ENCODE data around the gene WT1. TPM values are rescaled to one million over a fixed set of nuclear protein-coding genes. Genes with fewer than 3 reads are reported as not detected.

Gene WT1
- total and polyA plus RNA-seq, 9 donors = 28.2 to 171 (median 73.8) TPM

DNA sequence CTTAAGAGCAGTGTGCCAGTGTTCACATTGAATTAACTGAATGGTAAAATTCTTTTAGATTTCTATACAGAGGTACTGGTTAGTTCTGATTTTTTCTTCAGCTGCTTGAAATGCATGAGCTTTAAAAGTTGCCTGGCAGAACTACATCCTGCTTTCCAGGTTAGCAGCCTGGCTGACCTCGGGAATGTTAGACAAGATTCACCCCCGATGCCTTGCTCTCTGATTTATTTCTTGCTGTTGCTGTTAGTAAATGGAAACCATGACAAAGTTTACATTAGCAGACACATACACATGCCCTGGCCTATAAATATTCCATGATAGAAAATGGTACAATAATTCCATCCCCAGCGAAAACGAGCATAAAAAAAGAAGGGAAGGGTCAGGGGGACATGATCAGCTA lies 47.0 kb downstream of the WT1 start:
- Histone ChIP-seq H3K36me3 (no peaks in the 10 kb centered on the region), H3K4me1 (ENCODE audit: insufficient read depth) (no peaks in the 10 kb centered on the region), H3K27ac (no peak overlapping the region), H3K27me3 (no peaks in the 10 kb centered on the region), H3K4me3 (no peak overlapping the region), H3K9me3 (no peaks in the 10 kb centered on the region)
- TF ChIP-seq, protein P1, sequence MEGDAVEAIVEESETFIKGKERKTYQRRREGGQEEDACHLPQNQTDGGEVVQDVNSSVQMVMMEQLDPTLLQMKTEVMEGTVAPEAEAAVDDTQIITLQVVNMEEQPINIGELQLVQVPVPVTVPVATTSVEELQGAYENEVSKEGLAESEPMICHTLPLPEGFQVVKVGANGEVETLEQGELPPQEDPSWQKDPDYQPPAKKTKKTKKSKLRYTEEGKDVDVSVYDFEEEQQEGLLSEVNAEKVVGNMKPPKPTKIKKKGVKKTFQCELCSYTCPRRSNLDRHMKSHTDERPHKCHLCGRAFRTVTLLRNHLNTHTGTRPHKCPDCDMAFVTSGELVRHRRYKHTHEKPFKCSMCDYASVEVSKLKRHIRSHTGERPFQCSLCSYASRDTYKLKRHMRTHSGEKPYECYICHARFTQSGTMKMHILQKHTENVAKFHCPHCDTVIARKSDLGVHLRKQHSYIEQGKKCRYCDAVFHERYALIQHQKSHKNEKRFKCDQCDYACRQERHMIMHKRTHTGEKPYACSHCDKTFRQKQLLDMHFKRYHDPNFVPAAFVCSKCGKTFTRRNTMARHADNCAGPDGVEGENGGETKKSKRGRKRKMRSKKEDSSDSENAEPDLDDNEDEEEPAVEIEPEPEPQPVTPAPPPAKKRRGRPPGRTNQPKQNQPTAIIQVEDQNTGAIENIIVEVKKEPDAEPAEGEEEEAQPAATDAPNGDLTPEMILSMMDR (IDR thresholded peaks at IDR 0.05) = no peak
- 44 to 50% (median 45%) methylated on average over 4 of the region's 4 CpGs for WGBS, 3 donors
- no peak for DNase-seq
- intact Hi-C loops (cut with DNase I) = no loop called here

DNA sequence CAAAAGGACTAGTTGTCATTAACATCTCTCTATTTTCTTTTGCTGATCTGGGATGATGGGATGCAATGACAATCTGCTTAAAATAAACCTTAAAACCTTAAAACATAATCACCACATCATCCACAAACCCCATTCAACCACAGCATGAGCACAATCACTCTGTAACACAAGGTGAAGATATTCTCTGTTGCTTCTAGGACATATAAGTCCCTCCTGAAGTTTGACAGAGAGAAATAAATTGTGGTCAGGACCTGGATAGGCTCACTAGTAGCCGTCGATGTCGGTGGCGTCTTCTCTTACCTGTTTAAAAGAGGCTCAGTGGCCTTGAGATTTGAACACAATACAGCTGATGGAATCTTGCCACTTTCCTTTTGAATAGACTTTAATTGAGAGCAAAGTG lies 47.9 kb downstream of the WT1 start:
- WGBS, 3 donors = 64 to 66% (median 64%) methylated on average over 4 of the region's 4 CpGs
- no peaks in the 10 kb centered on the region for H3K9me3 ChIP-seq
- no peak for TF ChIP-seq POLR2A (IDR thresholded peaks at IDR 0.05)
- TF ChIP-seq, protein P1 (IDR thresholded peaks at IDR 0.05) = no peak
- no peaks in the 10 kb centered on the region for H3K36me3 ChIP-seq
- H3K4me3 ChIP-seq = no peak overlapping the region
- H3K4me1 ChIP-seq (ENCODE audit: insufficient read depth) = peaks cover 6% of the 10 kb centered on the region
- intact Hi-C loops (cut with DNase I) = no loop called here
- H3K27ac ChIP-seq = no peak overlapping the region
- no peaks in the 10 kb centered on the region for H3K27me3 ChIP-seq
- DNase-seq = no peak

DNA sequence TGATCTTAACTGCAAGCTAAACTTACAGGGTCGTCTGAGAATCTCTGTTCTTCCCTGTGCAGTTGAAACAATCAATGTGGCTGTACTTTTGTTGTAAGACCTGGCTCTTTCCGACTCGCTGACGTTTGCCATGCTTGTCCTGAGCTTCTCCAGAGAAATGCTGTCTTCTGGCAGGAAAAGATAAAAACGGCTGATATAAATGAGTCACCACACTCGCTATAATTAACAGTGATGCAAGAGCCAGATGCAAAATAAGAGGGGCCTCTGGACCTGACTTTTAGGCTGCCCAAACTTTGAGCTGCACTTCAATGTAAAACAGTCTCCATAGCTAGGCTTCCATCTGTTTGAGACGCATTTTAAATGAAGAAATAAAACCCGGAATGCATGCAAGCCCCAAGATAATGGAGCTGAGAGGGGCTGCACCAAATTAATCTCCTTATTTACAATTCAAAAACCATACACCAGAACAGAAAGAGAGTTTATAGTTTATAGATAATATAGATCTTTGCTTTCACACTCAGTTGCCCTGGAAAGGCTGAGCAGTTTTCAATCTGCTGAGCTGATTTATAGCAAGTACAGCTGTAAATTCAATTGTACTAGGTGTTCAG lies 48.5 kb downstream of the WT1 start:
- WGBS, 3 donors = 28 to 48% (median 37%) methylated on average over 8 of the region's 8 CpGs
- DNase-seq = peak in 1 of 5 donors; percentile 39
- Histone ChIP-seq H3K27ac (no peak overlapping the region), H3K27me3 (no peaks in the 10 kb centered on the region), H3K36me3 (no peaks in the 10 kb centered on the region), H3K9me3 (no peaks in the 10 kb centered on the region), H3K4me3 (no peak overlapping the region), H3K4me1 (ENCODE audit: insufficient read depth) (peaks cover 6% of the 10 kb centered on the region)
- TF ChIP-seq POLR2A (IDR thresholded peaks at IDR 0.05) (no peak), EP300 (IDR thresholded peaks at IDR 0.05) (no peak)
- TF ChIP-seq, protein P1 (IDR thresholded peaks at IDR 0.05) = no peak
- intact Hi-C loops (cut with DNase I) = no loop called here

DNA sequence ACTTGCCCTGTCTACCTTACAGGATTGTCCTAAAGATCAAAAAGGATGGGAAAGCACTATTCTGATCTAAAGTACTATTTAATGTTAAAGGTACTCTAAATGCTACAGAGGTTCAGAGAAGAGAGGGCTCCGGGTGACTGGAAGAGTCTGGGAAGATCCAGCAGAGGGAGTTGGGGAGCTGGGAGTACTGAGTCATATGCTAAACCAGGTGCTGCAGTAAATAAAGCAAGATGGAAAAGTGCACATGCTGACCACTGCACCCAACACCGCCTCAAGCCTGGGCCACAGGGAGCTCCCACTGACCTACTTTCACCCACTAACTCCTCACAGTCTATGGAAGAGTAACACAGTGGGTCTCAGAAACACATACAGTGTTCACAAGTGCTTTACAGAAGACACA lies 49.3 kb downstream of the WT1 start:
- intact Hi-C loops (cut with DNase I) = no loop called here
- no peaks in the 10 kb centered on the region for H3K36me3 ChIP-seq
- no peak overlapping the region for H3K27ac ChIP-seq
- no peaks in the 10 kb centered on the region for H3K27me3 ChIP-seq
- no peak overlapping the region for H3K4me3 ChIP-seq
- DNase-seq = peak in 1 of 5 donors; percentile 44
- peaks cover 6% of the 10 kb centered on the region for H3K4me1 ChIP-seq (ENCODE audit: insufficient read depth)
- TF ChIP-seq, protein P1 (IDR thresholded peaks at IDR 0.05) = peak in 1 of 3 donors; percentile 42
- no peak for TF ChIP-seq POLR2A (IDR thresholded peaks at IDR 0.05)
- WGBS, 3 donors = 37 to 52% (median 40%) methylated on average over 2 of the region's 2 CpGs
- H3K9me3 ChIP-seq = no peaks in the 10 kb centered on the region
